OCI-LY1 (cell line): ENCODE measurements around the gene ARHGEF16.

Source experiments
- CTCF ChIP-seq: fragments of 200-600 bp; sonication (generic), shearing (Covaris generic); IDR thresholded peaks from 2 replicates; pipeline ENCODE4 v1.5.1; 2017; ENCODE audit warnings: mild to moderate bottlenecking, antibody characterized with exemption, low read length, moderate library complexity, mixed read lengths
- EZH2 ChIP-seq: fragments of 200-600 bp; sonication (generic), shearing (Covaris generic); IDR thresholded peaks from 2 replicates; pipeline ENCODE4 v1.8.0; 2017; ENCODE audit warnings: borderline replicate concordance, mixed run types, mild to moderate bottlenecking, antibody characterized with exemption, low read length, moderate library complexity, mixed read lengths

- TF ChIP-seq CTCF (no peak), EZH2 (no peak)
These were observed 38.2 kb downstream of the ARHGEF16 start for GRCh38 chr1:3492545-3493246.
